Smooth muscle cell (in vitro differentiated cells): ENCODE data around the gene BCL2. TPM values are rescaled to one million over a fixed set of nuclear protein-coding genes. Genes with fewer than 3 reads are reported as not detected.

Source experiments
- DNase-seq: peaks from one replicate; lab custom pipeline; 2025; ENCODE audit not compliant: unreplicated experiment; lab: John Stamatoyannopoulos, UW
- H2AFZ ChIP-seq: fragments of 200-600 bp; sonication (generic); 2 replicates; pipeline ENCODE4 v1.6.0; 2016; ENCODE audit warnings: antibody characterized with exemption, low read depth, mild to moderate bottlenecking
- H3F3A ChIP-seq: fragments of 200-600 bp; sonication (generic); 2 replicates; pipeline ENCODE4 v1.6.0; 2017; ENCODE audit warnings: antibody characterized with exemption, low read depth
- H3K27ac ChIP-seq: fragments of 200-600 bp; sonication (generic); 2 replicates; pipeline ENCODE4 v1.5.1; 2016; ENCODE audit warnings: low read depth, mild to moderate bottlenecking
- H3K27me3 ChIP-seq: fragments of 200-600 bp; sonication (generic); 2 replicates; pipeline ENCODE4 v1.6.1; 2016; ENCODE audit warnings: low read depth, mild to moderate bottlenecking
- H3K36me3 ChIP-seq: fragments of 200-600 bp; sonication (generic); 2 replicates; pipeline ENCODE4 v1.5.1; 2016; ENCODE audit warnings: low read depth
- H3K4me1 ChIP-seq: fragments of 200-600 bp; sonication (generic); 2 replicates; pipeline ENCODE4 v1.5.1; 2016; ENCODE audit warnings: low read depth
- H3K4me2 ChIP-seq: fragments of 200-600 bp; sonication (generic); 2 replicates; pipeline ENCODE4 v1.6.0; 2016; ENCODE audit warnings: mild to moderate bottlenecking
- H3K4me3 ChIP-seq: fragments of 200-600 bp; sonication (generic); 2 replicates; pipeline ENCODE4 v1.5.1; 2016; ENCODE audit warnings: mild to moderate bottlenecking
- H3K79me2 ChIP-seq: fragments of 200-600 bp; sonication (generic); 2 replicates; pipeline ENCODE4 v1.6.0; 2016; ENCODE audit warnings: low read depth, mild to moderate bottlenecking
- H3K9ac ChIP-seq: fragments of 200-600 bp; sonication (generic); 2 replicates; pipeline ENCODE4 v1.6.0; 2016; ENCODE audit warnings: low read depth
- H3K9me3 ChIP-seq: fragments of 200-600 bp; sonication (generic); replicated peaks from 2 replicates; pipeline ENCODE4 v1.5.1; 2016; ENCODE audit warnings: low read depth
- H4K20me1 ChIP-seq: fragments of 200-600 bp; sonication (generic); 2 replicates; pipeline ENCODE4 v1.6.0; 2016; ENCODE audit warnings: low read depth
- WGBS: methylation state at CpG from one replicate; pipeline ENCODE4 v1.1.7; 2016; ENCODE audit warnings: low lambda C conversion rate; 5-methylcytosine and 5-hydroxymethylcytosine counted together
- polyA plus RNA-seq: library from polyadenylated mRNA; unstranded; fragments of >200 nt; fragmentation: Nextera tagmentation; extraction: Ambion mirVana; gene quantifications from 2 replicates; pipeline ENCODE4 v1.2.1, GENCODE V29; 2016
- total RNA-seq: library from RNA; depleted of rRNA; stranded (reverse); fragments of >200 nt; gene quantifications from 2 replicates; pipeline ENCODE4 v1.2.3, GENCODE V29; 2014
- TF ChIP-seq, protein P1 (sequence below): fragments of 200-600 bp; sonication (generic); IDR thresholded peaks from 2 replicates; pipeline ENCODE4 v1.5.1; 2017; ENCODE audit warnings: borderline replicate concordance, mild to moderate bottlenecking, antibody characterized with exemption; ENCODE audit not compliant: insufficient read depth, poor library complexity, severe bottlenecking

The BCL2 gene
- total and polyA plus RNA-seq, 2 experiments from 2014 or later, result 0.85 TPM; not detected in 1

GRCh38 chr18:63150326-63150725, 169.2 kb downstream of the BCL2 start:
- Histone ChIP-seq H3K9me3 (no peaks in the 10 kb centered on the region), H2AFZ (no peak overlapping the region), H3K9ac (no peak overlapping the region), H3K4me1 (no peaks in the 10 kb centered on the region), H4K20me1 (no peaks in the 10 kb centered on the region), H3F3A (no peaks in the 10 kb centered on the region), H3K79me2 (no peaks in the 10 kb centered on the region), H3K4me3 (no peak overlapping the region), H3K27ac (no peak overlapping the region), H3K27me3 (peaks cover 36% of the 10 kb centered on the region), H3K4me2 (no peak overlapping the region), H3K36me3 (no peaks in the 10 kb centered on the region)
- 87% methylated on average over 8 of the region's 8 CpGs for WGBS
- no peak for DNase-seq
- TF ChIP-seq, protein P1, sequence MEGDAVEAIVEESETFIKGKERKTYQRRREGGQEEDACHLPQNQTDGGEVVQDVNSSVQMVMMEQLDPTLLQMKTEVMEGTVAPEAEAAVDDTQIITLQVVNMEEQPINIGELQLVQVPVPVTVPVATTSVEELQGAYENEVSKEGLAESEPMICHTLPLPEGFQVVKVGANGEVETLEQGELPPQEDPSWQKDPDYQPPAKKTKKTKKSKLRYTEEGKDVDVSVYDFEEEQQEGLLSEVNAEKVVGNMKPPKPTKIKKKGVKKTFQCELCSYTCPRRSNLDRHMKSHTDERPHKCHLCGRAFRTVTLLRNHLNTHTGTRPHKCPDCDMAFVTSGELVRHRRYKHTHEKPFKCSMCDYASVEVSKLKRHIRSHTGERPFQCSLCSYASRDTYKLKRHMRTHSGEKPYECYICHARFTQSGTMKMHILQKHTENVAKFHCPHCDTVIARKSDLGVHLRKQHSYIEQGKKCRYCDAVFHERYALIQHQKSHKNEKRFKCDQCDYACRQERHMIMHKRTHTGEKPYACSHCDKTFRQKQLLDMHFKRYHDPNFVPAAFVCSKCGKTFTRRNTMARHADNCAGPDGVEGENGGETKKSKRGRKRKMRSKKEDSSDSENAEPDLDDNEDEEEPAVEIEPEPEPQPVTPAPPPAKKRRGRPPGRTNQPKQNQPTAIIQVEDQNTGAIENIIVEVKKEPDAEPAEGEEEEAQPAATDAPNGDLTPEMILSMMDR, result no peak

DNA sequence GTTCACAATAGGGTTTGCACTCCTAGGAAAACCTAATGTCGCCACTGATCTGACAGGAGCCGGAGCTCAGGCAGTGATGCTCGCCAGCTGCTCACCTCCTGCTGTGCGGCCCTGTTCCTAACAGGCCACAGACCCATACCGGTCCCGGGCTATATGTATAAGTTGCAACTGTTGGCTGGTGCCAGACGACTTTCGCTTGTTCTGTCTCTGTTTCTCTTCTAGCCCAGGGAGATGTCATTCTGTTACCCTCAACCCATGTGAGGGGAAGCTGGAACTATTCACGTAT, 170.3 kb downstream of the BCL2 start:
- H3K36me3 ChIP-seq, result no peaks in the 10 kb centered on the region
- no peak overlapping the region for H3K9ac ChIP-seq
- H3K4me1 ChIP-seq, result no peaks in the 10 kb centered on the region
- H4K20me1 ChIP-seq, result no peaks in the 10 kb centered on the region
- H3K27ac ChIP-seq, result no peak overlapping the region
- WGBS, result 88% methylated on average over 9 of the region's 9 CpGs
- no peaks in the 10 kb centered on the region for H3K79me2 ChIP-seq
- no peaks in the 10 kb centered on the region for H3K9me3 ChIP-seq
- no peak overlapping the region for H3K4me3 ChIP-seq
- H2AFZ ChIP-seq, result no peak overlapping the region
- no peak overlapping the region for H3K4me2 ChIP-seq
- TF ChIP-seq, protein P1, result no peak
- H3F3A ChIP-seq, result no peaks in the 10 kb centered on the region
- no peak for DNase-seq
- peaks cover 27% of the 10 kb centered on the region for H3K27me3 ChIP-seq

DNA sequence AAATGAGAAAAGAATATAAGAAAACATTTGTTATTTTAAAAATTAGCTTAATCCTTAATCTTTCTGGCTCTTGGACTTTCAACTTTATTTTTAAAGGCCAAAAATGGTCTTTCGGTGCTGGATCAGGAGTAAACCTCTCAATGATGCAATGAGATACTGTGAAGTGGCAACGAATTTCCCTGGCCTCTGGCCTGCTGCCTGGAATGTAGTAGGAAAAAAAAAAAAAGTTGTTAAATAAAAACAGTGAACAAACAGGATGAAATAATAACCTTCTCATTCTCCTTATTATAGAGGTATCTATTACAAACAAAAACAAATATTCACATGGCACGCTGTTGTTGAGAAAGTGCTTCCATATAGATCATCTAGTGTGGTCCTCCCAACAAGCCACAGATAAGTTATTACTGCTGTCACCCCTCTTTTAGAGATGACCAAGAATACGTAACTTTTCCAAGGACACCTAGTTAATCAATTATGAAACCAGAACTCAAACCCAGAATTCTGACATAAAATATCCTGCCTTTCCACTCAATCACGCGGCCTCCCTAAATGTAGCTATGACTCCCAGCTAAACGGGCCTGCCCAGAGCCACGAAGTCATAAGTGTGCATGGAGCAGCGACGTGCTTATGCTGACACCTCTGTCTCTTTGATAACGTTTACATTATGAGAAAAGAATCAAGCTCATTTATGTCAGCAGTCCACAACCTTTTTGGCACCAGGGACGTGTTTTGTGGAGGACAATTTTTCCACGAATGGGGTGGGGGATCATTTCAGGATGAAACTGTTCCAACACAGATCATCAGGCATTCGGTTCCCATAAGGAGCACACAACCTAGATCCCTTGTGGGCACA, 170.9 kb downstream of the BCL2 start:
- Histone ChIP-seq H3K9ac (no peak overlapping the region), H3K27me3 (peaks cover 21% of the 10 kb centered on the region), H3K4me3 (no peak overlapping the region), H3K79me2 (no peaks in the 10 kb centered on the region), H3F3A (no peaks in the 10 kb centered on the region), H2AFZ (no peak overlapping the region), H3K9me3 (no peaks in the 10 kb centered on the region), H3K4me2 (no peak overlapping the region), H3K36me3 (no peaks in the 10 kb centered on the region), H3K27ac (no peak overlapping the region), H4K20me1 (no peaks in the 10 kb centered on the region), H3K4me1 (no peaks in the 10 kb centered on the region)
- TF ChIP-seq, protein P1, result no peak
- 87% methylated on average over 14 of the region's 14 CpGs for WGBS
- no peak for DNase-seq

DNA sequence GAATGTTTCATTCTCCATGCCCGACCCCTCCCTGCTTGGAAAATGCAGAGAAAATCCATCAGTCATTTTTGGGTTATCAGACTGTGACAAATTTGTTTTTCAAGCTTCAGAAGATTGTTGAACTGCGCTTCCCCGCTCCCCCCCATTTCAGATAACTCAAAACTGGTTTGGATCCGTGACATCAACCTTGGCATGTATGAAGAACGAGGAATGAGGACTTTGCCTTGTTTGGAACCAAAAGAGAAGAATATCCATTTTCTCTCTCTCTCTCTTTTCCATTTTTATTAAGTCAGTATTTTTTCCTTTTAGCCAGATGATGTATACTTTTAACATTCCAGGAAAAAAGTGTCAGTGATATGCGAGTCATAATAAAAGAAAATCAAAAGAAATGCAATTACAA, 171.6 kb downstream of the BCL2 start:
- no peaks in the 10 kb centered on the region for H3K4me1 ChIP-seq
- H3F3A ChIP-seq, result no peaks in the 10 kb centered on the region
- no peak overlapping the region for H3K4me3 ChIP-seq
- TF ChIP-seq, protein P1, result no peak
- H2AFZ ChIP-seq, result no peak overlapping the region
- no peak overlapping the region for H3K9ac ChIP-seq
- DNase-seq, result no peak
- H4K20me1 ChIP-seq, result no peaks in the 10 kb centered on the region
- 94% methylated on average over 6 of the region's 6 CpGs for WGBS
- H3K79me2 ChIP-seq, result no peaks in the 10 kb centered on the region
- no peak overlapping the region for H3K27ac ChIP-seq
- H3K36me3 ChIP-seq, result no peaks in the 10 kb centered on the region
- no peaks in the 10 kb centered on the region for H3K9me3 ChIP-seq
- H3K4me2 ChIP-seq, result no peak overlapping the region
- peaks cover 14% of the 10 kb centered on the region for H3K27me3 ChIP-seq
